Measurements from ENCODE around the gene C3orf80.
"Not testable (repeated sequence)": the region's sequence is repeated elsewhere in the genome, so short reads cannot be mapped to it uniquely, and the experiment has no call there.

DNA sequence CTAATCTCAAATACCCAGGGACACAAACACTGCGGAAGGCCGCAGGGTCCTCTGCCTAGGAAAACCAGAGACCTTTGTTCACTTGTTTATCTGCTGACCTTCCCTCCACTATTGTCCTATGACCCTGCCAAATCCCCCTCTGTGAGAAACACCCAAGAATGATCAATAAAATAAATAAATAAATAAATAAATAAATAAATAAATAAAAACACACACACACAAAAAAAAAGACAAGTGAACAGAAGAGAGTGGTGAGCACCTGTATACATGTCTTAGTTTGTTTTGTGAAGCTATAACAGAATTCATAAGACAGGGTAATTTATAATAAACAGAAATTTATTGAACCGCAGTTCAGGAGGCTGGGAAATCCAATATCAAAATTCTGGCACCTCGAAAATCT lies 45.8 kb upstream of the C3orf80 start:
- not testable (repeated sequence) for TF ChIP-seq CEBPB (IDR thresholded peaks at IDR 0.05); RFX5 (IDR thresholded peaks at IDR 0.05); FOSL2 (IDR thresholded peaks at IDR 0.05); FOSL2 (CRISPR knock-in tag; IDR thresholded peaks at IDR 0.05)
- TF ChIP-seq, protein P1, sequence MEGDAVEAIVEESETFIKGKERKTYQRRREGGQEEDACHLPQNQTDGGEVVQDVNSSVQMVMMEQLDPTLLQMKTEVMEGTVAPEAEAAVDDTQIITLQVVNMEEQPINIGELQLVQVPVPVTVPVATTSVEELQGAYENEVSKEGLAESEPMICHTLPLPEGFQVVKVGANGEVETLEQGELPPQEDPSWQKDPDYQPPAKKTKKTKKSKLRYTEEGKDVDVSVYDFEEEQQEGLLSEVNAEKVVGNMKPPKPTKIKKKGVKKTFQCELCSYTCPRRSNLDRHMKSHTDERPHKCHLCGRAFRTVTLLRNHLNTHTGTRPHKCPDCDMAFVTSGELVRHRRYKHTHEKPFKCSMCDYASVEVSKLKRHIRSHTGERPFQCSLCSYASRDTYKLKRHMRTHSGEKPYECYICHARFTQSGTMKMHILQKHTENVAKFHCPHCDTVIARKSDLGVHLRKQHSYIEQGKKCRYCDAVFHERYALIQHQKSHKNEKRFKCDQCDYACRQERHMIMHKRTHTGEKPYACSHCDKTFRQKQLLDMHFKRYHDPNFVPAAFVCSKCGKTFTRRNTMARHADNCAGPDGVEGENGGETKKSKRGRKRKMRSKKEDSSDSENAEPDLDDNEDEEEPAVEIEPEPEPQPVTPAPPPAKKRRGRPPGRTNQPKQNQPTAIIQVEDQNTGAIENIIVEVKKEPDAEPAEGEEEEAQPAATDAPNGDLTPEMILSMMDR (IDR thresholded peaks at IDR 0.05): not testable (repeated sequence)

Measured in A549 (cell line).